ENCODE results near the gene TBX10.

TBX10 gene

GRCh38 chr11:67629386-67630227, 10.0 kb downstream of the TBX10 start, which contains the start of gene NUDT8:
NUDT8 (minus strand) TSS chr11:67629937; CDS start chr11:67629911, 26 bp downstream.
- peak; percentile 45; the same call in 1 of the 2 replicates for TF ChIP-seq CTCF (conservative IDR thresholded peaks at IDR 0.05; ENCODE audit: low read depth, low read length)
- no peak within 1 kb of the TSS for H3K4me3 ChIP-seq (IDR thresholded peaks at IDR 0.05; ENCODE audit: insufficient read depth, low read depth, low read length)
- H2AFZ ChIP-seq (ENCODE audit: low read depth): peak within 1 kb of the TSS; percentile 92

GRCh38 chr11:67628710-67629385, 10.7 kb downstream of the TBX10 start:
- Histone ChIP-seq H2AFZ (ENCODE audit: low read depth) (0 out of 2 replicates have a peak overlapping the region, but pooled peaks have one; percentile 85), H3K9ac (peak overlapping the region; percentile 95; the same call in 1 of the 2 replicates), H3K27me3 (ENCODE audit: insufficient read depth, low read depth) (no peaks in the 10 kb centered on the region), H3K79me2 (ENCODE audit: insufficient read depth, low read depth) (no peaks in the 10 kb centered on the region), H3K4me1 (ENCODE audit: low read depth, poor library complexity, severe bottlenecking) (peaks cover 16% of the 10 kb centered on the region), H4K20me1 (ENCODE audit: insufficient read depth) (no peaks in the 10 kb centered on the region), H3K4me2 (peak overlapping the region; percentile 76), H3K27ac (peak overlapping the region; percentile 96), H3K4me3 (IDR thresholded peaks at IDR 0.05; ENCODE audit: insufficient read depth, low read depth, low read length) (no peak overlapping the region), H3K36me3 (ENCODE audit: insufficient read depth) (no peaks in the 10 kb centered on the region)
- TF ChIP-seq CTCF (conservative IDR thresholded peaks at IDR 0.05; ENCODE audit: low read depth, low read length): peak; percentile 84

More at GRCh38 chr11:67629386-67630227, 10.0 kb downstream of the TBX10 start, which contains the start of gene NUDT8:
- H3K79me2 ChIP-seq (ENCODE audit: insufficient read depth, low read depth): no peaks in the 10 kb centered on the region
- H3K27ac ChIP-seq: peak within 1 kb of the TSS; percentile 96
- peaks cover 16% of the 10 kb centered on the region for H3K4me1 ChIP-seq (ENCODE audit: low read depth, poor library complexity, severe bottlenecking)
- H3K36me3 ChIP-seq (ENCODE audit: insufficient read depth): no peaks in the 10 kb centered on the region
- no peaks in the 10 kb centered on the region for H4K20me1 ChIP-seq (ENCODE audit: insufficient read depth)
- H3K4me2 ChIP-seq: peak within 1 kb of the TSS; percentile 99
- peak within 1 kb of the TSS; percentile 95 for H3K9ac ChIP-seq
- H3K27me3 ChIP-seq (ENCODE audit: insufficient read depth, low read depth): no peaks in the 10 kb centered on the region

GRCh38 chr11:67627812-67628624, 11.5 kb downstream of the TBX10 start:
- no peaks in the 10 kb centered on the region for H3K36me3 ChIP-seq (ENCODE audit: insufficient read depth)
- peak overlapping the region; percentile 76; the same call in 1 of the 2 replicates for H3K4me2 ChIP-seq
- H3K27me3 ChIP-seq (ENCODE audit: insufficient read depth, low read depth): no peaks in the 10 kb centered on the region
- no peaks in the 10 kb centered on the region for H4K20me1 ChIP-seq (ENCODE audit: insufficient read depth)
- H2AFZ ChIP-seq (ENCODE audit: low read depth): no peak overlapping the region
- H3K79me2 ChIP-seq (ENCODE audit: insufficient read depth, low read depth): no peaks in the 10 kb centered on the region
- no peak for TF ChIP-seq CTCF (conservative IDR thresholded peaks at IDR 0.05; ENCODE audit: low read depth, low read length)
- H3K4me3 ChIP-seq (IDR thresholded peaks at IDR 0.05; ENCODE audit: insufficient read depth, low read depth, low read length): no peak overlapping the region
- H3K4me1 ChIP-seq (ENCODE audit: low read depth, poor library complexity, severe bottlenecking): peaks cover 16% of the 10 kb centered on the region
- H3K9ac ChIP-seq: peak overlapping the region; percentile 95; the same call in 1 of the 2 replicates
- H3K27ac ChIP-seq: no peak overlapping the region

GRCh38 chr11:67627441-67627811, 12.1 kb downstream of the TBX10 start:
- no peaks in the 10 kb centered on the region for H3K27me3 ChIP-seq (ENCODE audit: insufficient read depth, low read depth)
- H3K4me2 ChIP-seq: no peak overlapping the region
- H3K36me3 ChIP-seq (ENCODE audit: insufficient read depth): no peaks in the 10 kb centered on the region
- H3K79me2 ChIP-seq (ENCODE audit: insufficient read depth, low read depth): no peaks in the 10 kb centered on the region
- no peak overlapping the region for H3K4me3 ChIP-seq (IDR thresholded peaks at IDR 0.05; ENCODE audit: insufficient read depth, low read depth, low read length)
- H3K9ac ChIP-seq: no peak overlapping the region
- TF ChIP-seq CTCF (conservative IDR thresholded peaks at IDR 0.05; ENCODE audit: low read depth, low read length): no peak
- H4K20me1 ChIP-seq (ENCODE audit: insufficient read depth): no peaks in the 10 kb centered on the region
- H2AFZ ChIP-seq (ENCODE audit: low read depth): no peak overlapping the region
- peaks cover 16% of the 10 kb centered on the region for H3K4me1 ChIP-seq (ENCODE audit: low read depth, poor library complexity, severe bottlenecking)
- H3K27ac ChIP-seq: no peak overlapping the region
